Mesodermal cell (in vitro differentiated cells): Measurements from ENCODE around the gene TMC1.
"Not testable (repeated sequence)": the region's sequence is repeated elsewhere in the genome, so short reads cannot be mapped to it uniquely, and the experiment has no call there.

Source experiments
- H3K27ac ChIP-seq: 2 replicates; pipeline ENCODE4 v1.7.0; 2013; ENCODE audit warnings: mild to moderate bottlenecking, low read depth, low read length, moderate library complexity; ENCODE audit not compliant: severe bottlenecking
- H3K36me3 ChIP-seq: 2 replicates; pipeline ENCODE4 v1.7.1; 2013; ENCODE audit warnings: mild to moderate bottlenecking, low read length, moderate library complexity; ENCODE audit not compliant: control insufficient read depth, insufficient read depth
- H3K4me1 ChIP-seq: one replicate; pipeline ENCODE4 v1.7.1; 2013; ENCODE audit warnings: mild to moderate bottlenecking, low read length; ENCODE audit not compliant: insufficient read depth, control insufficient read depth, poor library complexity, severe bottlenecking
- H3K4me3 ChIP-seq: 2 replicates; pipeline ENCODE4 v1.7.0; 2013; ENCODE audit warnings: low read length, control low read depth, mild to moderate bottlenecking; ENCODE audit not compliant: insufficient read depth, poor library complexity, severe bottlenecking; ENCODE audit errors: extremely low read depth
- H3K9me3 ChIP-seq: 2 replicates; pipeline ENCODE4 v1.7.1; 2013; ENCODE audit warnings: mild to moderate bottlenecking, low read length, moderate library complexity; ENCODE audit not compliant: control insufficient read depth
- WGBS, 2 experiments: methylation state at CpG; one replicate each; pipeline ENCODE4 v1.1.5; 2013; ENCODE audit warnings: missing lambda C conversion rate in 2 of 2; ENCODE audit not compliant: insufficient coverage in 2 of 2; 5-methylcytosine and 5-hydroxymethylcytosine counted together

The TMC1 gene

DNA sequence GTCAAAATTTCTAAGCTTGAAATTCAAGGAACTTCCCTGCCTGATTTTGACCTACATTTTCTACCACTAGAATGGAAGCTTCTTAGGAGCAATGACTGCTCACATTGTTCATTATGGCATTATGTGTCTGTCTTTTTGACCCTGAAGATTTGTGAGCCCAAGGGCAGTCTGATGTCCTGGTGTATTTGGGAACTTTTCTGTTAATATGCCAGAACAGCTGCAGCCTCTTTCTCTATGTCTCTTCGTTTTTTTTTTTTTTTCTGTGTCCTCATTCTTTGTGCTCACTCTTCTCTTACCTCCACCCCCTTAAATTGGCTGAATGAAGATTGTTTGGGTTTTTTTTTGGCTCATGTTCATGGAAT, 34.8 kb upstream of the TMC1 start:
- H3K9me3 ChIP-seq = no peaks in the 10 kb centered on the region
- H3K4me1 ChIP-seq = no peaks in the 10 kb centered on the region
- WGBS, 2 experiments = no CpG with 5 or more reads among the region's 1 CpG
- no peak overlapping the region for H3K27ac ChIP-seq
- H3K36me3 ChIP-seq = no peaks in the 10 kb centered on the region
- H3K4me3 ChIP-seq = no peak overlapping the region

DNA sequence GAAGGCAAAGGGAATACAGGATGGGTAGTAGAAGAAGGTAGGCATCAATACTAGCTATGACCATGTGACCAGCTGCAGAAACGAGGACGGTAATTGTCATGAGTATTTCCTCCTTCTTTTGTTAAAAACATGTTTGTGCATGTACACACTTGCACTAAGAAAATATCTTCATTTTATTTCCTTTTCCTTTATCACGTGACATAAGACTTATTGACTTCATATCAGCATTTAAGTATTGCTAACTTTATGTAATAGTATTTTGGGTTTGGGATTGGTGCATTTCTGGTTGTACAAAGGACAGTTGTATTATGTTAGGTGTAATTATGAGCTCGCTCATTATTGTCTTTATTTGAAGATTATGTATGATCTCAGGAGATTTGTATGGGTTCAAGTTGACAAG, 33.7 kb upstream of the TMC1 start:
- not testable (repeated sequence) for H3K36me3 ChIP-seq, H3K9me3 ChIP-seq, H3K27ac ChIP-seq, H3K4me1 ChIP-seq, H3K4me3 ChIP-seq
- WGBS, 2 experiments = 90 to 100% methylated on average over 1 of the region's 4 CpGs

DNA sequence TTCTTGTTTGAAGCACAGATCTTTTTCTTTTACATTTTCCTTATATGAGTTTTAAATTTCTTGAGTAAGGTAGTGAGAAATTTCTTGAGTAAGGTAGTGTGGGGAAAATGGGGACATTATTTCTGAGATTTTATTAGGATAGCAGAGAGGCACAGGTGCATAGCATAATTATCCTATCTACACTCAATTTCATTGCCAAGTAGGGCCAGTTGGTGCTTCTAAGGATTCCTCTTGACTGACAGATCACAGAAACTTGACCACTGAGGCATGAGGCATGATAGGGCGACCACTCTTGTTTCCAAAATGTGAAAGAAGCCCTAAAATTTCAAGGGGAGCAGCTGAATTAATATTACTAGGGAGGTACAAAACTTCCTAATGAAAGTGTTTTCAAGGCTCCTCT, 31.4 kb upstream of the TMC1 start:
- Histone ChIP-seq H3K4me1 (no peaks in the 10 kb centered on the region), H3K9me3 (no peaks in the 10 kb centered on the region), H3K27ac (no peak overlapping the region), H3K4me3 (no peak overlapping the region), H3K36me3 (no peaks in the 10 kb centered on the region)
- 90 to 100% methylated on average over 1 of the region's 1 CpG for WGBS, 2 experiments

DNA sequence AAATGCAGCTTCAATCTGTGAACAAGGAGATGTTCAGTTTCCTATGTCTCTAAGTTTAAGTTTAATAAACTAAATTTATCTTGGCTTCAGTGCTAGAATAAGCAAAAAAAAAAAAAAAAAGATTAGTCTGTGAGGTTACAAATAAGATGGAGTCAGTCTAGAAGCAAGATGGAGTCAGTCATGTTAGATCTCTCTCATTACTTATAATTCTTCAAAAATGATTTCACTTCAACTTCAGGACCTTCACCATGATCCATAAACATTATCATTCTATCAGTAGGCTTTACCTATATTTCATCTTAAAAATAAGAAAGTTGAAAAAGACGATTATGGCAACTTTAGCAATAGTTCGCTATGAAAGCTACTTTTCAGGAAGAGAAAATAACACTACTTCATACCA, 30.2 kb upstream of the TMC1 start:
- no CpG with 5 or more reads among the region's 2 CpGs for WGBS, 2 experiments
- no peak overlapping the region for H3K4me3 ChIP-seq
- no peak overlapping the region for H3K27ac ChIP-seq
- H3K9me3 ChIP-seq = no peaks in the 10 kb centered on the region
- no peaks in the 10 kb centered on the region for H3K36me3 ChIP-seq
- H3K4me1 ChIP-seq = no peaks in the 10 kb centered on the region

DNA sequence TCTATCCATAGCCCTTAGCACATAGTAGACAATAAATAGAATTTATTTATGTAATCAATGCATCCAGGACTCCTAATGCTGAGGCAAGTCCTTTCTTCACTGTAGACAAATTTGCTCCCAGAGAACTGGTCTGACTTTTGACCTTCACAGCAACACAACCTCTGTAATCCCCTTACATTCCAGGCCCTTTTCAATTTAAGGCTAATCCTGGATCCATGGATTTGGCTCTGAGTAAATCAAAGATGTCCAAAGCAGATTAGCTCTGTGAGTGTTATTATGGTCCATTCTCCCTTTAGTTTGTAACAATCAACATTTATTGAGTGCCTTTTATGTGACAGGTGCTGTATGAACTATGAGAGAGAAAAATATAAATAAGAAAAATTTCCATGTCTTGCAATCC, 27.4 kb upstream of the TMC1 start:
- H3K36me3 ChIP-seq = no peaks in the 10 kb centered on the region
- H3K4me3 ChIP-seq = no peak overlapping the region
- H3K4me1 ChIP-seq = no peaks in the 10 kb centered on the region
- no peaks in the 10 kb centered on the region for H3K9me3 ChIP-seq
- no peak overlapping the region for H3K27ac ChIP-seq

DNA sequence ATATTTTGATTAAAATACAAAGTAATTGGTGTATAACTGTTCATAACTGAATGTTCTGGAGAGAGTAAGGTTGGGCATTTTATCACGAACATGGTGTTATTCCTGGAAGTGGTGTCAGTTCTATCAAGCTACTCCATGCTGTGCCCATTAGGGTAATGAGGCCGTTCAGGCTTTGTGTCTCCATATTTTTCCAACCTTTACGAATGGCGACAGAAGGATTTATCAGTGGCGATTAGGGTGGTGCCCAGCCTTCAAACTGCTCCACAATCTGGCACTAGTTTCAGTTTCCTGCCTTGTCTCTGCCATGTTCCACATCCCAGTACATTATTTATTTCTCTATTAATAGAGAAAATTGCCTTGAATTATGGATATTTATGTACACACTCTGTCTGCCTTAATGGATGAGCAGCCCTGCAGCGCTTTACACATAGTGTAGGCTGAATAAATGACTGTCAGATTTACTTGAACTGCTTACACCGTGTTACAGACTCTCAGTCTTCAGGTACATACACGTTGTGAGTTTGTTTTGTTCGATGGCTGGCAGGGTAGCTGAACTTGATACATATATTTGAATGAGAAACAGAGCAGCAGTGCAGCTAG, 23.9 kb upstream of the TMC1 start:
- H3K36me3 ChIP-seq = no peaks in the 10 kb centered on the region
- no peak overlapping the region for H3K27ac ChIP-seq
- no peak overlapping the region for H3K4me3 ChIP-seq

DNA sequence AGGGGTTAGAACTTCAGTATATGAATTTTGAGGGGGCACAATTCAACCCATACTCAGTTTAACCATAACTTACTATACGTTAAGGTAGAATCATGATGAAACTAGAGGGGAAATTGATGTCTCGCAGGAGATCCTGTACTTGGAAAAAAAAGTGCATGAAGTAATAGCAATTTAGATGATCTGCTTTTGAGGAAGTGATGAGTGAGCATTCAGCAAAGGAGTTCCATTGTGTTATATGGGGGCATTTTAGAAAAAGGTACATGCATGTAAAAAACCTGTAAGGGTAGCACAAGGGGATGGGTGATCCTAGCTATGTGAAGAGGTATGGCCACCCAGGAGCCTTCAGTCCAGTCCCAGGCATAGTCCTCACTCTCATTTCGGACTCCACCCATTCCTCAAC, 14.8 kb upstream of the TMC1 start:
- Histone ChIP-seq H3K4me1 (no peaks in the 10 kb centered on the region), H3K9me3 (no peaks in the 10 kb centered on the region), H3K27ac (no peak overlapping the region), H3K36me3 (no peaks in the 10 kb centered on the region), H3K4me3 (no peak overlapping the region)
- WGBS, 2 experiments = 100% methylated on average over 1 of the region's 3 CpGs

More for the DNA sequence above, 23.9 kb upstream of the TMC1 start:
- Histone ChIP-seq H3K9me3 (no peaks in the 10 kb centered on the region), H3K4me1 (no peaks in the 10 kb centered on the region)
- WGBS, 2 experiments = 82 to 85% methylated on average over 8 to 9 of the region's 9 CpGs

DNA sequence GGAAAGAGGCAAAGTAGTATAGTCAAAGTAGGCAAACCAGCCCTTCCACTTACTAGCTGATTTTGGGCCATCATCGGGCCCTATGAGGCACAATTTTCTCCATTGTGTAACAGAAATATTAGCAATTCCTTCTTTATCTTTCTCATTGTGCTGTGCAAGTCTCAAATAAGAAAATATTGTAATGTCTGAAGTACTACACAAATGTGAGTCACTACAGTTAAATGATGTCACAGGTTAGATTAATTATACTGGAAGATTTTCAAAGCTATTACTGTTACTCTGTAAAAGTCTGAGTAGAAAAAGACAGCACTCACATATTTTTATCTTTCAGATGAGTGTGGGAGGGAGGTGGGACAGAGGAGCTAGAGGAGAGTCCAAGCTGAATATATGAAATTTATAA, 12.4 kb upstream of the TMC1 start:
- Histone ChIP-seq H3K27ac (no peak overlapping the region), H3K4me3 (no peak overlapping the region), H3K4me1 (peaks cover 2% of the 10 kb centered on the region), H3K9me3 (no peaks in the 10 kb centered on the region), H3K36me3 (no peaks in the 10 kb centered on the region)
- WGBS, 2 experiments = 100% methylated on average over 1 of the region's 1 CpG; no CpG with 5 or more reads in 1 of the 2 experiments

DNA sequence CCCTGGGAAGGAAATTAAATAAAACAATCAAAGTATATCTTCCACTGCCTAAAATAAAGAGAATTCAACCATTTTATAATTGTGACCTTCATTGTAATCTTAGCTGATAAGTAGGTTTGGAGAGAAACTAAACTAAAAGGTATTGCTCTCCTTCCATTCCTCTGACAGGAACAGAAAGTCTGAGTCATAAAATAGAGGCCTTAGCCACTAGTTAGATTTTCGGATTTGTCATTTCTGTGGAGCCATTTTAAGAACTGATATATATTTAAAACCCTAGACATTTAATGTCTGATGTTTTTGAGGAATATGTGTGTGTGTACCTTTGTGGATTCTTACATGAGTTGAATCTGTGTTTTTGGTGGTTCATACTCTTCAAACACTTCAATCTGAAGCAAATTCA, 11.8 kb upstream of the TMC1 start:
- no peak overlapping the region for H3K4me3 ChIP-seq
- no CpG with 5 or more reads among the region's 1 CpG for WGBS, 2 experiments
- no peaks in the 10 kb centered on the region for H3K9me3 ChIP-seq
- H3K4me1 ChIP-seq = peaks cover 3% of the 10 kb centered on the region
- no peaks in the 10 kb centered on the region for H3K36me3 ChIP-seq
- H3K27ac ChIP-seq = no peak overlapping the region

DNA sequence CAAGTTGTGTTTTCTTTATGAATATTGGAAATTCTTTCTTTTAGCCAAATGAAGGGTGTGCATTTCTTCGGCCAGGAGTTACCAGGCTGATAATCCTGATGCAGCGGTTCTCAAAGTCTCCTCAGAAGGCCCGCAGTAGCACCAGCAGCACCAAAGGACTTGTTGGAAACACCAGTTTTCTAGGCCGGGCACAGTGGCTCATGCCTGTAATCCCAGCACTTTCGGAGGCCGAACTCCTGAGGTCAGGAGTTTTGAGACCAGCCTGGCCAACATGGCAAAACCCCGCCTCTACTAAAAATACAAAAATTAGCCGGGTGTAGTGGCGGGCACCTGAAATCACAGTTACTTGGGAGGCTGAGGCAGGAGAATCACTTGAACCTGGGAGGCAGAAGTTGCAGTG, 397 bp upstream of the TMC1 start:
- 92 to 95% methylated on average over 5 to 6 of the region's 9 CpGs for WGBS, 2 experiments
- H3K36me3 ChIP-seq, H3K27ac ChIP-seq, H3K4me3 ChIP-seq, H3K9me3 ChIP-seq: not testable (repeated sequence)
- H3K4me1 ChIP-seq = peaks cover 13% of the 10 kb centered on the region

DNA sequence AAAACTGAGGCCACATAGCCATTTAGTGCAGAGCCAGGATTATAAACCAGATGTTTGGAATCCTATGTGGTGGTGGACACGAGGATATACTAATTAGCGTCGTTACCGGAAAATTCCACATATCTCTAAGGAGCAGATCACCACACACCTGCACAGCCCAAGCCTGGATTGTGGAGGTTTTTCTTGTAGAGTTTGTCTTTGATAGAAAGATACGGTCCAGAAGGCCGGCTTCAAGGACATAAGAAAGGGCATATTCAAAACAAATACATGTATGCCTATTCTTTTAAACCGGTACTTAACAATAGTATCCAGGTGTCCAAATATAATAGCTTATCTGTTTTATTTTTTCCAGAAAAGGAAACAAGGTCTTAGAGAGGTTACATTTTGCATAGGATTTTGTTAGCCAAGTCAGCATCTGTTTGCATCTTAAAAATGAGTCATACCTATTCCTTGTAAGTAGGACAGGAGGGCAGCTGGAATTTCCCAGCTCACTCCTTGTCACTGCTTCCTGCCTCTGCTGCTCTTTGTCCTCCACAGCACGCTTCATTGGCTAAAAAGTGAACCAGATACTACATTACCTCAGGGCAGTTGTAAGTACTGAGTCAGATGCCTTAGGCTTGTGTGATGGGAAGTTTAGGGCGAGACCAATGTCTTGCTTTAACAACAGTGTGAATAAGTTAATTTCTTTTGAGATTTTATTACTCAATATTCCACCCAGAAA, 3.6 kb downstream of the TMC1 start:
- Histone ChIP-seq H3K27ac (peak overlapping the region; percentile 86), H3K4me1 (peaks cover 33% of the 10 kb centered on the region), H3K9me3 (no peaks in the 10 kb centered on the region), H3K4me3 (no peak overlapping the region), H3K36me3 (no peaks in the 10 kb centered on the region)
- 100% methylated on average over 1 of the region's 9 CpGs; no CpG with 5 or more reads in 1 of the 2 experiments for WGBS, 2 experiments
